Peyer's patch (tissue), 4 donors: ENCODE measurements around the gene METRNL.

Experiments
- POLR2A ChIP-seq, 2 donors: fragments of 450-650 bp; IDR thresholded peaks; one replicate each; pipeline ENCODE4 v1.5.1; 2017; ENCODE audit warnings: antibody characterized with exemption in 2 of 2, mild to moderate bottlenecking in 2 of 2, moderate library complexity in 2 of 2
- TF ChIP-seq, protein P1 (sequence below), 6 experiments: fragments of 450-650 bp in 4 of 6; fragments of 200-600 bp in 2 of 6; sonication (generic) in 1 of 6; IDR thresholded peaks; one replicate each; pipeline ENCODE4 v1.5.1; 2017 to 2019; ENCODE audit warnings: antibody characterized with exemption in 6 of 6, mild to moderate bottlenecking in 3 of 6, moderate library complexity in 1 of 6

DNA sequence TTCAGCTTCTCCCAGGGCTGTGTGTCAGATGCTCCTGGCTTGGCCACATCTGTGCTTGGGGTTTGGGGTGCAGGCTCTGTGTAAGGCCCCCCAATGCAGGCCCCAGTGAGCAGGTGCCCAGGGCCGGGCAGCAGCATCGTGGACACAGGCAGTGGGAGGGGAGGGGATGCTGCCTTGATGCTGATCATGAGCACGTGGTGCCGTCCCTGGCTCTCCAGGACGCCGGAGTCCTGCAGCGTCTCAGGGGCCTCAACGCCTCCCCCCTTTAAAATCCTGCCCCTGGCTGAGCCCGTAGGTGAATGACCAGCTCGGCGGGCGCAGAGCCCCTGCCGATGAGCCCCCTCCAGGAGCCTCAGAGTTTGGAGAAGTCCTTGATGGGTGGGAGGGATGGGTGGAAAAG, 9.0 kb downstream of the METRNL start:
- TF ChIP-seq, protein P1, sequence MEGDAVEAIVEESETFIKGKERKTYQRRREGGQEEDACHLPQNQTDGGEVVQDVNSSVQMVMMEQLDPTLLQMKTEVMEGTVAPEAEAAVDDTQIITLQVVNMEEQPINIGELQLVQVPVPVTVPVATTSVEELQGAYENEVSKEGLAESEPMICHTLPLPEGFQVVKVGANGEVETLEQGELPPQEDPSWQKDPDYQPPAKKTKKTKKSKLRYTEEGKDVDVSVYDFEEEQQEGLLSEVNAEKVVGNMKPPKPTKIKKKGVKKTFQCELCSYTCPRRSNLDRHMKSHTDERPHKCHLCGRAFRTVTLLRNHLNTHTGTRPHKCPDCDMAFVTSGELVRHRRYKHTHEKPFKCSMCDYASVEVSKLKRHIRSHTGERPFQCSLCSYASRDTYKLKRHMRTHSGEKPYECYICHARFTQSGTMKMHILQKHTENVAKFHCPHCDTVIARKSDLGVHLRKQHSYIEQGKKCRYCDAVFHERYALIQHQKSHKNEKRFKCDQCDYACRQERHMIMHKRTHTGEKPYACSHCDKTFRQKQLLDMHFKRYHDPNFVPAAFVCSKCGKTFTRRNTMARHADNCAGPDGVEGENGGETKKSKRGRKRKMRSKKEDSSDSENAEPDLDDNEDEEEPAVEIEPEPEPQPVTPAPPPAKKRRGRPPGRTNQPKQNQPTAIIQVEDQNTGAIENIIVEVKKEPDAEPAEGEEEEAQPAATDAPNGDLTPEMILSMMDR (IDR thresholded peaks at IDR 0.05) = no peak
- no peak for TF ChIP-seq POLR2A (IDR thresholded peaks at IDR 0.05)
